ENCODE measurements around the gene ZNF423.

ZNF423 gene

DNA sequence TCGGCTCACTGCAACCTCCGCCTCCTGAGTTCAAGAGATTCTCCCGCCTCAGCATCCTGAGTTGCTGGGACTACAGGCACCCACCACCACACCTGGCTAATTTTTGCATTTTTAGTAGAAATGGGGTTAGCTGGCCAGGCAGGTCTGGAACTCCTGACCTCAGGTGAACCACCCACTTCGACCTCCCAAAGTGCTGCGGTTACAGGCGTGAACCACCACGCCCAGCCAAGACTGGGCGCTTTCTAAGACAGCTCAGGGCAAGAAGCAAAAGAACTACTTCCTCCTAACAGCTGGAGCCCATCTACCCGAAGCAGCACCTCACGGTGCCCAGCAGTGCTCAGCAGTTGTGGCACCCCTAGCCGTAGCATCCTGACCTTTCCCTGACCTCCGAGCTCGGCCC is 109.4 kb downstream of the ZNF423 start:
- no peak overlapping the region for H3K4me3 ChIP-seq (replicated peaks; ENCODE audit: low read depth, low read length)
- DNase-seq (ENCODE audit: extremely low read depth, insufficient read length) = no peak
- peaks cover 3% of the 10 kb centered on the region; the same call in 1 of the 2 replicates for H3K27me3 ChIP-seq (replicated peaks; ENCODE audit: control insufficient read depth, insufficient read depth, low read length)
- no peaks in the 10 kb centered on the region for H3K36me3 ChIP-seq (ENCODE audit: control insufficient read depth, insufficient read depth, low read length)
- TF ChIP-seq, protein P1, sequence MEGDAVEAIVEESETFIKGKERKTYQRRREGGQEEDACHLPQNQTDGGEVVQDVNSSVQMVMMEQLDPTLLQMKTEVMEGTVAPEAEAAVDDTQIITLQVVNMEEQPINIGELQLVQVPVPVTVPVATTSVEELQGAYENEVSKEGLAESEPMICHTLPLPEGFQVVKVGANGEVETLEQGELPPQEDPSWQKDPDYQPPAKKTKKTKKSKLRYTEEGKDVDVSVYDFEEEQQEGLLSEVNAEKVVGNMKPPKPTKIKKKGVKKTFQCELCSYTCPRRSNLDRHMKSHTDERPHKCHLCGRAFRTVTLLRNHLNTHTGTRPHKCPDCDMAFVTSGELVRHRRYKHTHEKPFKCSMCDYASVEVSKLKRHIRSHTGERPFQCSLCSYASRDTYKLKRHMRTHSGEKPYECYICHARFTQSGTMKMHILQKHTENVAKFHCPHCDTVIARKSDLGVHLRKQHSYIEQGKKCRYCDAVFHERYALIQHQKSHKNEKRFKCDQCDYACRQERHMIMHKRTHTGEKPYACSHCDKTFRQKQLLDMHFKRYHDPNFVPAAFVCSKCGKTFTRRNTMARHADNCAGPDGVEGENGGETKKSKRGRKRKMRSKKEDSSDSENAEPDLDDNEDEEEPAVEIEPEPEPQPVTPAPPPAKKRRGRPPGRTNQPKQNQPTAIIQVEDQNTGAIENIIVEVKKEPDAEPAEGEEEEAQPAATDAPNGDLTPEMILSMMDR (IDR thresholded peaks at IDR 0.05; ENCODE audit: insufficient read depth, low read length, poor library complexity, severe bottlenecking) = no peak

DNA sequence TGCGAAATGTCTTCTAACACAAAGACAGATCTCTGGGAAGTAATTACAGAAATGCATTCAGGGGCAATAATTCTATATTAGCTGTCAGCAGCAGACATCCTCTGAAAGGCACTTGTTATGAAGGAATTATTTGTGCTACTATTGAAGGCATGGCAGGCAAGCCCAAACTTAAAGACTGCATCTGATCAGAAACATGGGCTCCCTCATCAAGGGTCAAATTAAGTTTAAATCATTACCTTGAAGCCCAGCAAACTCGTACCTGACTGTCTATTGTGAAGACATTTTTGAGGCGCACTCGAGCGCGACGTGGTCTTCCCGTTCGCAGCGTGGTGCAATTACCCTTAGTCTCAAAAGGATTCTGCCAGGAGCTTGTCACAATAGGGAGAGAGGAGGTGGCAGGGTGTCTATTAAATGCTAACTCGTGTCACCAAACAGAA is 110.6 kb downstream of the ZNF423 start:
- TF ChIP-seq, protein P1 (IDR thresholded peaks at IDR 0.05; ENCODE audit: insufficient read depth, low read length, poor library complexity, severe bottlenecking) = no peak
- no peak for DNase-seq (ENCODE audit: extremely low read depth, insufficient read length)
- no peak overlapping the region for H3K4me3 ChIP-seq (replicated peaks; ENCODE audit: low read depth, low read length)
- H3K27me3 ChIP-seq (replicated peaks; ENCODE audit: control insufficient read depth, insufficient read depth, low read length) = peaks cover 3% of the 10 kb centered on the region; the same call in 1 of the 2 replicates
- no peaks in the 10 kb centered on the region for H3K36me3 ChIP-seq (ENCODE audit: control insufficient read depth, insufficient read depth, low read length)

DNA sequence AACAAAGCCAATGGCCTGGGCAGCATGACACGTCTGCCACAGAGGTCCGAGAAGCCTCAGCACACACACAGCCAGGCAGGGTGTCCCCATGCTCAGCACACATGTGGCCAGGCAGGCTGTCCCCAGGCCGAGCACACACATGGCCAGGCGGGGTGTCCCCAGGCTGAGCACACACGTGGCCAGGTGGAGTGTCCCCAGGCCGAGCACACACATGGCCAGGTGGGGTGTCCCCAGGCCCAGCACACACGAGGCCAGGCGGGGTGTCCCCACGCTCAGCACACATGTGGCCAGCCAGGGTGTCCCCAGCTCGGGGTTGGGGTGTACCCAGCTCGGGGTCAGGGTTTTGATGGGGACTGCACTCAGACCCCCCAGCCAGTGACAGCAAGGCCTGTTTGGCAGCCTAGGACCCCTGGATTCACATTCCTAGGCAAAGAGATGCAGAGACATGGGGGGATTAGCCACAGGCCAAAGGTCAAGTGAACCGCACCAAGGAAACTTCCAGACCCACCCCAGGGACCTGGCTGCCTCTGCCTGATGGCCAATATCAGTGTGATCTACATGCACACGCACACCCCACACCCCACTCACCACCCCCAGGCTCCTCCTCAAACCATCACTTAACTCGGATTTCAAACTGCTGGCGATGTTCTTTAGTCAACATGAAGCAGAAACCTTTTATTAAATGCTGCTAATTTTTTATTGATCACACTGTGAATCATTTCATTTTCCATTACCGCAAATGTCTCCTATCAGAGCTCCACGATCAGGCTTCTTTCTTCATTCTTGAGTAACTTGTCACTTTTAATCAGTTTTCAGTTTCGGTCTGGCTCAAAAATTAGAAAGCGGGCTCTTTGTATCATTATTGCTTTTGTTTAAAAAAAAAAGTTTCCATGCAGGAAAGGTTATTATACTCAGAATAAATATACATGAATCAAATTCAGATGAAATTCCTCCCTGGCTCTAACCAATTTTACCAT is 111.4 kb downstream of the ZNF423 start:
- TF ChIP-seq, protein P1 (IDR thresholded peaks at IDR 0.05; ENCODE audit: insufficient read depth, low read length, poor library complexity, severe bottlenecking) = no peak
- no peak for DNase-seq (ENCODE audit: extremely low read depth, insufficient read length)
- no peaks in the 10 kb centered on the region for H3K36me3 ChIP-seq (ENCODE audit: control insufficient read depth, insufficient read depth, low read length)
- H3K4me3 ChIP-seq (replicated peaks; ENCODE audit: low read depth, low read length) = no peak overlapping the region
- H3K27me3 ChIP-seq (replicated peaks; ENCODE audit: control insufficient read depth, insufficient read depth, low read length) = peaks cover 2% of the 10 kb centered on the region; the same call in 1 of the 2 replicates

DNA sequence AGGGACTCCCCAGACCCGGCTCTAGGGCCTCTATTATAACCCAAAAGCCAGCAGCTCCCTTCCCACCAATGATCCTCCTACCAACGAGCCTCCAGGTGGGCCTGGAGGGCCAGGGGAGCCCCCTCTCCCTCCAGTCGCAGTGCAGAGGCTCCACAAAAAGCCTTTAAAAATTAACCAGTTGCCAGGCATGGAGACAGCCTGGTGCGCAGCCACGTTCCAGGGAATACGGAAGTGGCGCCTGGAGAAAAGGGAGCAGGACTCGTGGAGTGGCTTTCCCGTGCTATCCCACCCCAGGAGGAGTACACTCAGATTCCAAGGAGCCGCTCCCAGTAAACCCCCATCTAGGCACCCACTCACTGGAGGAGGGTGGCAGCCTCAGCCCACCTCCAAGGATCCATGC is 112.3 kb downstream of the ZNF423 start:
- TF ChIP-seq, protein P1 (IDR thresholded peaks at IDR 0.05; ENCODE audit: insufficient read depth, low read length, poor library complexity, severe bottlenecking) = no peak
- Histone ChIP-seq H3K27me3 (replicated peaks; ENCODE audit: control insufficient read depth, insufficient read depth, low read length) (peaks cover 2% of the 10 kb centered on the region; the same call in 1 of the 2 replicates), H3K36me3 (ENCODE audit: control insufficient read depth, insufficient read depth, low read length) (no peaks in the 10 kb centered on the region), H3K4me3 (replicated peaks; ENCODE audit: low read depth, low read length) (no peak overlapping the region)
- DNase-seq (ENCODE audit: extremely low read depth, insufficient read length) = no peak

DNA sequence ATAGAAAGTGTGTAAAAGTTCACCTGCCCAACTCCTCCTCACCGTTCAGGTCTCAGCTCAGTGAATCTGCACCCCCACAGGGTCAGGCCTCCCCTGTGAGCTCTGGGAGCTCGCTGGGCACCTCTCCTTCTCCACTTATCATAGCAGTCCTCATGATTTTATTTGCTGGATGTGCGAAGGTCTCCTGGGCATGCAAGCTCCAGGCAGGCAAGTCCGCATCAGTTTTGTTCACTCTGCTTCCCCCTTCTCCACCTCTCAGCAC is 112.8 kb downstream of the ZNF423 start:
- no peaks in the 10 kb centered on the region for H3K36me3 ChIP-seq (ENCODE audit: control insufficient read depth, insufficient read depth, low read length)
- no peak for DNase-seq (ENCODE audit: extremely low read depth, insufficient read length)
- peaks cover 2% of the 10 kb centered on the region; the same call in 1 of the 2 replicates for H3K27me3 ChIP-seq (replicated peaks; ENCODE audit: control insufficient read depth, insufficient read depth, low read length)
- TF ChIP-seq, protein P1 (IDR thresholded peaks at IDR 0.05; ENCODE audit: insufficient read depth, low read length, poor library complexity, severe bottlenecking) = no peak
- no peak overlapping the region for H3K4me3 ChIP-seq (replicated peaks; ENCODE audit: low read depth, low read length)
